KOPT-K1 (cell line): ENCODE results near the gene AGTR2.
"Not testable (repeated sequence)": the region's sequence is repeated elsewhere in the genome, so short reads cannot be mapped to it uniquely, and the experiment has no call there.

ENCODE experiments used
- H3K27ac ChIP-seq: fragments of 200-600 bp; sonication (generic); 2 replicates; pipeline ENCODE4 v1.5.1; 2016; ENCODE audit warnings: antibody characterized with exemption, mild to moderate bottlenecking, low read depth, low read length; ENCODE audit not compliant: poor library complexity, severe bottlenecking
- H3K36me3 ChIP-seq: fragments of 200-600 bp; sonication (generic); 2 replicates; pipeline ENCODE4 v1.5.1; 2017; ENCODE audit warnings: antibody characterized with exemption, mild to moderate bottlenecking, low read length, moderate library complexity; ENCODE audit not compliant: insufficient read depth
- H3K9me3 ChIP-seq: fragments of 200-600 bp; sonication (generic); 2 replicates; pipeline ENCODE4 v1.5.1; 2017; ENCODE audit warnings: antibody characterized with exemption, low read length, mild to moderate bottlenecking; ENCODE audit not compliant: insufficient read depth, poor library complexity, severe bottlenecking

AGTR2 gene, protein sequence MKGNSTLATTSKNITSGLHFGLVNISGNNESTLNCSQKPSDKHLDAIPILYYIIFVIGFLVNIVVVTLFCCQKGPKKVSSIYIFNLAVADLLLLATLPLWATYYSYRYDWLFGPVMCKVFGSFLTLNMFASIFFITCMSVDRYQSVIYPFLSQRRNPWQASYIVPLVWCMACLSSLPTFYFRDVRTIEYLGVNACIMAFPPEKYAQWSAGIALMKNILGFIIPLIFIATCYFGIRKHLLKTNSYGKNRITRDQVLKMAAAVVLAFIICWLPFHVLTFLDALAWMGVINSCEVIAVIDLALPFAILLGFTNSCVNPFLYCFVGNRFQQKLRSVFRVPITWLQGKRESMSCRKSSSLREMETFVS

DNA sequence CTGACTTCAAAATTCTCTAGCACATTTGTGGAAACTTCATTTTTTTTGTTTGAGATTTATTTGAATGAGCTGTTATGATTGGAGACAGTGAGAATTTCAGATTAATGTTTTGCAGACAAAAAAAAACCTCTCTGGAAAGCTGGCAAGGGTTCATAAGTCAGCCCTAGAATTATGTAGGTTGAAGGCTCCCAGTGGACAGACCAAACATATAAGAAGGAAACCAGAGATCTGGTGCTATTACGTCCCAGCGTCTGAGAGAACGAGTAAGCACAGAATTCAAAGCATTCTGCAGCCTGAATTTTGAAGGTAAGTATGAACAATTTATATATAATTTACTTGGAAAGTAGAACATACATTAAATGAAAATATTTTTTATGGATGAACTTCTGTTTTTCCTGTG is at the start of gene AGTR2:
TSS of gene AGTR2 (plus strand) at position 234 of the 400 bp plus-strand sequence. CDS start 1,537 bp downstream, outside the sequence.
- Histone ChIP-seq H3K27ac (no peak within 1 kb of the TSS), H3K9me3 (no peaks in the 10 kb centered on the region), H3K36me3 (no peaks in the 10 kb centered on the region)

GRCh38 chrX:116135277-116135676 is 35.3 kb upstream of the AGTR2 start:
- no peaks in the 10 kb centered on the region for H3K36me3 ChIP-seq
- H3K9me3 ChIP-seq: no peaks in the 10 kb centered on the region
- no peak overlapping the region for H3K27ac ChIP-seq

DNA sequence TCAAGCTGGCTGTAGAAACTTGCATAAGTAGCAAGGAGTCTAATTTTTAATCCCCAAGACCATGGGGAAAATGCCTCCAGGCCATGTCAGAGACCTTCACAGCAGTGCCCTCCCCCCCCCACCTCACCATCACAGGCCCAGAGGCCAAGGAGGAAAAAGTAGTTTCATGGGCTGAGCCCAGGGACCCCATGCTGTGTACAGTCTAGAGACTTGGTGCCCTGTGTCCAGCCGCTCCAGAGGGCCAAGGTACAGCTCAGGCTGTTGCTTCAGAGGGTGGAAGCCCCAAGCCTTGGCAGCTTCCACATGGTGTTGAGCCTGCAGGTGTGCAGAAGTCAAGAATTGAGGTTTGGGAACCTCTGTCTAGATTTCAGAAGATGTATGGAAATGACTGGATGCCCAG is 29.3 kb upstream of the AGTR2 start:
- not testable (repeated sequence) for H3K9me3 ChIP-seq, H3K27ac ChIP-seq, H3K36me3 ChIP-seq

GRCh38 chrX:116142976-116143375 is 27.6 kb upstream of the AGTR2 start:
- no peak overlapping the region for H3K27ac ChIP-seq
- H3K36me3 ChIP-seq: no peaks in the 10 kb centered on the region
- no peaks in the 10 kb centered on the region for H3K9me3 ChIP-seq

DNA sequence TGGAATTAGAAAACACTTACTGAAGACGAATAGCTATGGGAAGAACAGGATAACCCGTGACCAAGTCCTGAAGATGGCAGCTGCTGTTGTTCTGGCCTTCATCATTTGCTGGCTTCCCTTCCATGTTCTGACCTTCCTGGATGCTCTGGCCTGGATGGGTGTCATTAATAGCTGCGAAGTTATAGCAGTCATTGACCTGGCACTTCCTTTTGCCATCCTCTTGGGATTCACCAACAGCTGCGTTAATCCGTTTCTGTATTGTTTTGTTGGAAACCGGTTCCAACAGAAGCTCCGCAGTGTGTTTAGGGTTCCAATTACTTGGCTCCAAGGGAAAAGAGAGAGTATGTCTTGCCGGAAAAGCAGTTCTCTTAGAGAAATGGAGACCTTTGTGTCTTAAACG is 2.4 kb downstream of the AGTR2 start:
- no peaks in the 10 kb centered on the region for H3K9me3 ChIP-seq
- H3K27ac ChIP-seq: no peak overlapping the region
- H3K36me3 ChIP-seq: no peaks in the 10 kb centered on the region

DNA sequence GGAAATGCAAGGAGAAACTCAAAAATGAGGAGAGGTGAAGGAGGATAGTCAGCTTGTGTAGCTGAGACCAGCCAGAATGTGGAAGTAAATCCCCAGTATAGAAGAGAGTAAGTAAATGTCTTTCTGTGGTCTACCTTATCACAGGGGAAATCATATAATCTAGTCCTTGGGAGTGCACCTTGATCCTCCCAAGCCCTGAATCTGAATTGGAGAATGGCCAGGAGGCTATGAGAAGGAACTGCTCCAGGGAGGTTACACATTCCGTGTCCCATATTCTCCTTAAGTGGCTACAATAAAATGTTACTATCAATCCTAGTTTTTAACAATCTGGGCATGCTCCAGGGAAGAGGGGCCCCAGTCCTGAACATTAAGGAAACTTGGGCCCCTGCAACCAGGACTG is 10.8 kb downstream of the AGTR2 start:
- no peaks in the 10 kb centered on the region for H3K36me3 ChIP-seq
- H3K27ac ChIP-seq: no peak overlapping the region
- no peaks in the 10 kb centered on the region for H3K9me3 ChIP-seq

- Histone ChIP-seq H3K27ac (no peak overlapping the region), H3K9me3 (no peaks in the 10 kb centered on the region), H3K36me3 (no peaks in the 10 kb centered on the region)
These were observed 14.6 kb downstream of the AGTR2 start for GRCh38 chrX:116185163-116185562.

DNA sequence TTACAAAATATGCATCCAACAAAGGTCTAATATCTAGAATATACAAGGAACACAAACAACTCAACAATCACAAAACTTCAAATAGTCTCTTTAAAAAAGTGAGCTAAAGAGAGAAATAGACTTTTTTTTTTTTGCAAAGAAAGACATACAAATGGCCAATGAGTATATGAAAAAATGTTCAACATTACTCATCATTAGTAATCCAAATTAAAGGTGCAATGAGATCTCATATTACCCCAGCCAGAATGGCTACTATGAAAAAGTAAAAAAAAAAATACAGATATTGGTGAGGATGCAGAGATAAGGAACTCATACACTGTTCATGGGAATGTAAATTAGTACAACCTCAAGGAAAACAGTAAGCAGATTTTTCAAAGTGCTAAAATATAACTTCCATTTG is 24.1 kb downstream of the AGTR2 start:
- H3K9me3 ChIP-seq: no peaks in the 10 kb centered on the region
- no peaks in the 10 kb centered on the region for H3K36me3 ChIP-seq
- H3K27ac ChIP-seq: no peak overlapping the region

DNA sequence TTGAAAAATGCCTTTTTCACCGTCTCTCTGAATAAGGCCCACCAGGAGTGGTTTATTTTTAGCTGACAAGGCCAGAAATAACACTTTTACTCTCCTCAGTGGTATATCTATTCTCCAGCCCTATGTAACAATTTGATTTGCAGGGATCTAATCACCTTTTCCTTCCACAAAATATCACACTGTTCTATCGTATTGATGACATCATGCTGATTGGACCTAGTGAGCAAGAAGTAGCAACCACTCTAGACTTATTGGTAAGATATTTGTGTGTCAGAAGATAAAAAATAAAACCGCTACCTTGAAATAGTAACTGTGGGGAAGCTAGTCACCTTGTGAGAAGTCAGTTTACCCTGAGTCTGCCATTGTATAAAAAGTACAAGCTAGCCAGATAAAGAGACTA is 27.7 kb downstream of the AGTR2 start:
- no peak overlapping the region for H3K27ac ChIP-seq
- H3K9me3 ChIP-seq: no peaks in the 10 kb centered on the region
- no peaks in the 10 kb centered on the region for H3K36me3 ChIP-seq

DNA sequence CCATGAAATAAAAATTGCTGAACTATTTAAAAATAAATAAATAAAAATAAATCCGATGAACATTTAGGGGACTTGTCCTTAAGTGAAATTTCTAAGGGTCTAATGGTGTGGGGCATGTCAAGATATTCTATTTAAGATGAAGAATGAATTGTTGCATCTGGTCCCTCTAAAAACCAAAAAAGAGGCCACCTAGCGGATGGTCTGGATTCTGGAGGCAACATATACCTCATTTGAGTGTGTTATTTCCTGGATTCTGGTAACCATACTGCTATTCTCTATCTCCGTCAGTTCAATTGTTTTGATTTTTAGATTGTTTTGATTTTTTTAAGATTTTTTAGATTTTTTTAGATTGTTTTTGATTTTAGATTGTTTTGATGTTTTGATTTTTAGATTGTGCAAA is 28.3 kb downstream of the AGTR2 start:
- no peaks in the 10 kb centered on the region for H3K9me3 ChIP-seq
- H3K27ac ChIP-seq: no peak overlapping the region
- no peaks in the 10 kb centered on the region for H3K36me3 ChIP-seq

- no peaks in the 10 kb centered on the region for H3K9me3 ChIP-seq
- H3K36me3 ChIP-seq: no peaks in the 10 kb centered on the region
- H3K27ac ChIP-seq: no peak overlapping the region
These were observed 34.4 kb downstream of the AGTR2 start for GRCh38 chrX:116204932-116205331.

- Histone ChIP-seq H3K9me3 (no peaks in the 10 kb centered on the region), H3K36me3 (no peaks in the 10 kb centered on the region)
These were observed 42.7 kb downstream of the AGTR2 start for GRCh38 chrX:116213262-116213661.

GRCh38 chrX:116217080-116217479 is 46.5 kb downstream of the AGTR2 start:
- not testable (repeated sequence) for H3K27ac ChIP-seq, H3K36me3 ChIP-seq, H3K9me3 ChIP-seq

More at GRCh38 chrX:116213262-116213661, 42.7 kb downstream of the AGTR2 start:
- no peak overlapping the region for H3K27ac ChIP-seq
